HEK293 (cell line): ENCODE results near the gene NECTIN1.

ENCODE experiments used
- CTCF ChIP-seq: fragments of 450-650 bp; formaldehyde crosslinking; IDR thresholded peaks from 2 replicates; pipeline ENCODE4 v1.5.1; 2016; ENCODE audit warnings: missing biosample characterization, missing genetic modification characterization
- ZNF148 ChIP-seq: fragments of 450-650 bp; formaldehyde crosslinking; IDR thresholded peaks from 2 replicates; pipeline ENCODE4 v1.5.0; 2017; ENCODE audit warnings: missing biosample characterization, missing genetic modification characterization, borderline replicate concordance
- ZNF530 ChIP-seq: fragments of 450-650 bp; formaldehyde crosslinking; IDR thresholded peaks from 2 replicates; pipeline ENCODE4 v1.5.1; 2016; ENCODE audit warnings: low read depth, missing biosample characterization, missing genetic modification characterization
- ZSCAN18 ChIP-seq: fragments of 450-650 bp; formaldehyde crosslinking; IDR thresholded peaks from 2 replicates; pipeline ENCODE4 v1.5.1; 2016; ENCODE audit warnings: missing biosample characterization, missing genetic modification characterization

- TF ChIP-seq ZNF148 (tag by site-specific recombination), result no peak
- no peak for TF ChIP-seq ZSCAN18
- TF ChIP-seq CTCF (tag by site-specific recombination), result no peak
- TF ChIP-seq ZNF530 (tag by site-specific recombination), result no peak
Measured at GRCh38 chr11:119717839-119718534, 11.0 kb downstream of the NECTIN1 start.
